Measurements from ENCODE around the gene PWWP2B.

- TF ChIP-seq ZBTB4 (CRISPR knock-in tag; IDR thresholded peaks at IDR 0.05) (no peak), CTCF (IDR thresholded peaks at IDR 0.05 in 2 of 3, conservative IDR thresholded peaks at IDR 0.05 in 1 of 3; ENCODE audit: control insufficient read depth in 2 of 3, extremely low read depth in 1 of 3, insufficient read depth in 1 of 3, low read depth in 3 of 3, low read length in 3 of 3) (no peak), ZBTB33 (IDR thresholded peaks at IDR 0.05) (no peak), MXI1 (IDR thresholded peaks at IDR 0.05; ENCODE audit: low read depth, low read length) (no peak), NR2C1 (IDR thresholded peaks at IDR 0.05) (no peak)
Measured at GRCh38 chr10:132372516-132373095, 24.4 kb upstream of the PWWP2B start.
